SK-N-SH treated with all-trans-retinoic acid at 6 μM for 48 hours (cell line): Measurements from ENCODE around the gene PRKCE.

Experiments
- ARNTL ChIP-seq: fragments of 450-650 bp; formaldehyde crosslinking; IDR thresholded peaks from 2 replicates; pipeline ENCODE4 v1.5.0; 2020; ENCODE audit warnings: low read depth, mild to moderate bottlenecking, moderate library complexity, borderline replicate concordance
- CSDC2 ChIP-seq: fragments of 250-450 bp; sonication (Bioruptor Pico); IDR thresholded peaks from 2 replicates; pipeline ENCODE4 v1.5.0; 2020; ENCODE audit warnings: mild to moderate bottlenecking, moderate library complexity
- ESRRG ChIP-seq: fragments of 250-450 bp; sonication (Bioruptor Pico); IDR thresholded peaks from 2 replicates; pipeline ENCODE4 v1.6.1; 2021; ENCODE audit warnings: mild to moderate bottlenecking
- OSR1 ChIP-seq: fragments of 250-450 bp; sonication (Bioruptor Pico); IDR thresholded peaks from 2 replicates; pipeline ENCODE4 v1.8.0; 2022; ENCODE audit warnings: moderate library complexity, mild to moderate bottlenecking, inconsistent platforms
- PPARA ChIP-seq: fragments of 250-450 bp; sonication (Bioruptor Pico); IDR thresholded peaks from 2 replicates; pipeline ENCODE4 v1.5.0; 2020; ENCODE audit warnings: mild to moderate bottlenecking, borderline replicate concordance
- RARB ChIP-seq: fragments of 250-450 bp; sonication (Bioruptor Pico); IDR thresholded peaks from 2 replicates; pipeline ENCODE4 v1.8.0; 2021; ENCODE audit warnings: mild to moderate bottlenecking, moderate library complexity
- SNAI2 ChIP-seq: fragments of 250-450 bp; sonication (Bioruptor Pico); IDR thresholded peaks from 2 replicates; pipeline ENCODE4 v1.5.0; 2020; ENCODE audit warnings: mild to moderate bottlenecking, moderate library complexity
- TOX ChIP-seq: fragments of 250-450 bp; sonication (Bioruptor Pico); IDR thresholded peaks from 2 replicates; pipeline ENCODE4 v1.8.0; 2021; ENCODE audit warnings: mild to moderate bottlenecking, moderate library complexity, borderline replicate concordance
- ZFP3 ChIP-seq: fragments of 250-450 bp; sonication (Bioruptor Pico); IDR thresholded peaks from 2 replicates; pipeline ENCODE4 v1.5.0; 2020; ENCODE audit warnings: mild to moderate bottlenecking, moderate library complexity
- ZNF565 ChIP-seq: fragments of 450-650 bp; formaldehyde crosslinking; conservative IDR thresholded peaks from 2 replicates; pipeline ENCODE4 v1.5.0; 2020; ENCODE audit warnings: low read depth, mild to moderate bottlenecking, moderate library complexity
- ZNF8 ChIP-seq: fragments of 450-650 bp; formaldehyde crosslinking; IDR thresholded peaks from 2 replicates; pipeline ENCODE4 v1.5.0; 2020; ENCODE audit warnings: mild to moderate bottlenecking, moderate library complexity
- TF ChIP-seq, protein P1 (sequence below): fragments of 250-450 bp; sonication (Bioruptor Pico); IDR thresholded peaks from 2 replicates; pipeline ENCODE4 v1.5.1; 2020; ENCODE audit warnings: low read depth, mild to moderate bottlenecking, moderate library complexity
- TF ChIP-seq, protein P2 (sequence below): fragments of 250-450 bp; sonication (Bioruptor Pico); IDR thresholded peaks from 2 replicates; pipeline ENCODE4 v1.8.0; 2020; ENCODE audit warnings: mild to moderate bottlenecking, moderate library complexity, borderline replicate concordance
- TF ChIP-seq, protein P3 (sequence below): fragments of 250-450 bp; sonication (Bioruptor Pico); IDR thresholded peaks from 2 replicates; pipeline ENCODE4 v1.5.0; 2020; ENCODE audit warnings: mild to moderate bottlenecking, moderate library complexity

DNA sequence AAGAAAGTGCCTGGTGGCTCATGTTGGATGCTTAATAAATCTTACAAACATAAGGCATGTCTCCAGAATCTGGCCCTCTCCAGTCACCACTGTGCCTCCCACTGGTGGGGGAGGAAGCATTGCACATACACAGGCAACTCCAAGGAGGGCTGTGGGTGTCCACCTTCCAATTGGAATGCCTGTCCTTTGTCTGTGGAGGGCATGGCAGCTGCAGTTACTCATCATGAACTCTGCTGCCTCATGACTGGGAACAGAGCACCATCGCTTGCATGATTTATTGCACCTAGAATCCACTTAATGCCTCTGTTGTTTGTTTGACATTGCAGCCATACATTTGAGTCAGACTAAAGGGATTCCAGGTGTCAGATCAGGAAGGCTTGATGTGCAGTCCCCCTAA lies 278.9 kb downstream of the PRKCE start:
- TF ChIP-seq, protein P1, sequence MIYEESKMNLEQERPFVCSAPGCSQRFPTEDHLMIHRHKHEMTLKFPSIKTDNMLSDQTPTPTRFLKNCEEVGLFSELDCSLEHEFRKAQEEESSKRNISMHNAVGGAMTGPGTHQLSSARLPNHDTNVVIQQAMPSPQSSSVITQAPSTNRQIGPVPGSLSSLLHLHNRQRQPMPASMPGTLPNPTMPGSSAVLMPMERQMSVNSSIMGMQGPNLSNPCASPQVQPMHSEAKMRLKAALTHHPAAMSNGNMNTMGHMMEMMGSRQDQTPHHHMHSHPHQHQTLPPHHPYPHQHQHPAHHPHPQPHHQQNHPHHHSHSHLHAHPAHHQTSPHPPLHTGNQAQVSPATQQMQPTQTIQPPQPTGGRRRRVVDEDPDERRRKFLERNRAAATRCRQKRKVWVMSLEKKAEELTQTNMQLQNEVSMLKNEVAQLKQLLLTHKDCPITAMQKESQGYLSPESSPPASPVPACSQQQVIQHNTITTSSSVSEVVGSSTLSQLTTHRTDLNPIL (CRISPR knock-in tag): peak; percentile 65; the same call in 1 of the 2 replicates
- TF ChIP-seq ZFP3 (CRISPR knock-in tag) (peak; percentile 22; the same call in 1 of the 2 replicates), OSR1 (no peak), ZNF8 (CRISPR knock-in tag) (no peak), PPARA (CRISPR knock-in tag) (no peak), ARNTL (CRISPR knock-in tag) (no peak), ESRRG (peak; percentile 57; the same call in 1 of the 2 replicates), RARB (CRISPR knock-in tag) (no peak), TOX (CRISPR knock-in tag) (peak; percentile 65; the same call in 1 of the 2 replicates), CSDC2 (peak; percentile 80; the same call in 1 of the 2 replicates), SNAI2 (CRISPR knock-in tag) (peak; percentile 68; the same call in 1 of the 2 replicates), ZNF565 (CRISPR knock-in tag) (0 out of 2 replicates have a peak, but pooled peaks have one; percentile 57)
- TF ChIP-seq, protein P2, sequence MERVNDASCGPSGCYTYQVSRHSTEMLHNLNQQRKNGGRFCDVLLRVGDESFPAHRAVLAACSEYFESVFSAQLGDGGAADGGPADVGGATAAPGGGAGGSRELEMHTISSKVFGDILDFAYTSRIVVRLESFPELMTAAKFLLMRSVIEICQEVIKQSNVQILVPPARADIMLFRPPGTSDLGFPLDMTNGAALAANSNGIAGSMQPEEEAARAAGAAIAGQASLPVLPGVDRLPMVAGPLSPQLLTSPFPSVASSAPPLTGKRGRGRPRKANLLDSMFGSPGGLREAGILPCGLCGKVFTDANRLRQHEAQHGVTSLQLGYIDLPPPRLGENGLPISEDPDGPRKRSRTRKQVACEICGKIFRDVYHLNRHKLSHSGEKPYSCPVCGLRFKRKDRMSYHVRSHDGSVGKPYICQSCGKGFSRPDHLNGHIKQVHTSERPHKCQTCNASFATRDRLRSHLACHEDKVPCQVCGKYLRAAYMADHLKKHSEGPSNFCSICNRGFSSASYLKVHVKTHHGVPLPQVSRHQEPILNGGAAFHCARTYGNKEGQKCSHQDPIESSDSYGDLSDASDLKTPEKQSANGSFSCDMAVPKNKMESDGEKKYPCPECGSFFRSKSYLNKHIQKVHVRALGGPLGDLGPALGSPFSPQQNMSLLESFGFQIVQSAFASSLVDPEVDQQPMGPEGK (CRISPR knock-in tag): peak; percentile 71
- TF ChIP-seq, protein P3, sequence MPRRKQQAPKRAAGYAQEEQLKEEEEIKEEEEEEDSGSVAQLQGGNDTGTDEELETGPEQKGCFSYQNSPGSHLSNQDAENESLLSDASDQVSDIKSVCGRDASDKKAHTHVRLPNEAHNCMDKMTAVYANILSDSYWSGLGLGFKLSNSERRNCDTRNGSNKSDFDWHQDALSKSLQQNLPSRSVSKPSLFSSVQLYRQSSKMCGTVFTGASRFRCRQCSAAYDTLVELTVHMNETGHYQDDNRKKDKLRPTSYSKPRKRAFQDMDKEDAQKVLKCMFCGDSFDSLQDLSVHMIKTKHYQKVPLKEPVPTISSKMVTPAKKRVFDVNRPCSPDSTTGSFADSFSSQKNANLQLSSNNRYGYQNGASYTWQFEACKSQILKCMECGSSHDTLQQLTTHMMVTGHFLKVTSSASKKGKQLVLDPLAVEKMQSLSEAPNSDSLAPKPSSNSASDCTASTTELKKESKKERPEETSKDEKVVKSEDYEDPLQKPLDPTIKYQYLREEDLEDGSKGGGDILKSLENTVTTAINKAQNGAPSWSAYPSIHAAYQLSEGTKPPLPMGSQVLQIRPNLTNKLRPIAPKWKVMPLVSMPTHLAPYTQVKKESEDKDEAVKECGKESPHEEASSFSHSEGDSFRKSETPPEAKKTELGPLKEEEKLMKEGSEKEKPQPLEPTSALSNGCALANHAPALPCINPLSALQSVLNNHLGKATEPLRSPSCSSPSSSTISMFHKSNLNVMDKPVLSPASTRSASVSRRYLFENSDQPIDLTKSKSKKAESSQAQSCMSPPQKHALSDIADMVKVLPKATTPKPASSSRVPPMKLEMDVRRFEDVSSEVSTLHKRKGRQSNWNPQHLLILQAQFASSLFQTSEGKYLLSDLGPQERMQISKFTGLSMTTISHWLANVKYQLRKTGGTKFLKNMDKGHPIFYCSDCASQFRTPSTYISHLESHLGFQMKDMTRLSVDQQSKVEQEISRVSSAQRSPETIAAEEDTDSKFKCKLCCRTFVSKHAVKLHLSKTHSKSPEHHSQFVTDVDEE (CRISPR knock-in tag): peak; percentile 88; the same call in 1 of the 2 replicates
